ENCODE results near the gene DIP2B. TPM values are rescaled to one million over a fixed set of nuclear protein-coding genes. Genes with fewer than 3 reads are reported as not detected.

DIP2B gene
- total and polyA plus RNA-seq, 2 of the 13 experiments (the other 11 are each of a cell fraction or from before 2014, with no cell fraction given): 32.1 to 35.8 TPM

- peak overlapping the region; percentile 49 for H3K27ac ChIP-seq (ENCODE audit: extremely low read length, insufficient read depth, low read length)
- ChIA-PET CTCF (ENCODE audit: low intra/inter-chr PET ratio, low total read pairs) (no interaction called here), POLR2A (no interaction called here)
- no peaks in the 10 kb centered on the region for H4K20me1 ChIP-seq (ENCODE audit: insufficient read depth, low read length)
- intact Hi-C loops (cut with micrococcal nuclease; ENCODE audit: unreplicated experiment): no loop called here
- no peak overlapping the region for H3K9ac ChIP-seq (ENCODE audit: insufficient read depth, low read depth, low read length)
- H3K4me3 ChIP-seq (replicated peaks in 1 of 3; ENCODE audit: insufficient read depth in 1 of 3, low read depth in 2 of 3, low read length in 3 of 3): no peak overlapping the region
- H3K4me1 ChIP-seq (ENCODE audit: insufficient read depth, low read length): peaks cover 56% of the 10 kb centered on the region
- peak overlapping the region; percentile 36 for H3K4me2 ChIP-seq (ENCODE audit: low read depth, low read length)
- ATAC-seq (peak; percentile 71), FAIRE-seq (no peak), DNase-seq (ENCODE audit: low spot score) (peak; percentile 73)
- no peaks in the 10 kb centered on the region for H3K9me3 ChIP-seq (ENCODE audit: low read length)
- in situ Hi-C loops (cut with HindIII; ENCODE audit: extremely low pct_ligation_motif_present, low pct_unique_long_range_greater_than_20kb): no loop called here
- H3K27me3 ChIP-seq (ENCODE audit: control insufficient read depth in 1 of 2, insufficient read depth in 2 of 2, low read length in 2 of 2): no peaks in the 10 kb centered on the region
- 16% methylated on average over 5 of the region's 5 CpGs for WGBS (ENCODE audit: low lambda C conversion rate)
- H2AFZ ChIP-seq (ENCODE audit: low read length): no peak overlapping the region
- peaks cover 11% of the 10 kb centered on the region for H3K79me2 ChIP-seq (ENCODE audit: insufficient read depth, low read length)
- peaks cover 3 to 5% of the 10 kb centered on the region in 2 experiments; a peak in 3 of 5 replicates for H3K36me3 ChIP-seq (replicated peaks in 1 of 2; ENCODE audit: control insufficient read depth in 1 of 2, insufficient read depth in 2 of 2, low read length in 2 of 2)
- BruUV-seq (replicated peaks): no TSS peak
- TF ChIP-seq HNF4A (CRISPR knock-in tag; IDR thresholded peaks at IDR 0.05) (peak; percentile 68), ZNF580 (CRISPR knock-in tag; IDR thresholded peaks at IDR 0.05; ENCODE audit: borderline replicate concordance, low read depth) (no peak), PITX1 (CRISPR knock-in tag; IDR thresholded peaks at IDR 0.05) (0 out of 2 replicates have a peak, but pooled peaks have one; percentile 33), TCF7L2 (IDR thresholded peaks at IDR 0.05; ENCODE audit: low read depth, low read length) (peak; percentile 90), SOX5 (CRISPR knock-in tag; IDR thresholded peaks at IDR 0.05; ENCODE audit: borderline replicate concordance) (peak; percentile 28; the same call in 1 of the 2 replicates), SALL1 (CRISPR knock-in tag; IDR thresholded peaks at IDR 0.05) (peak; percentile 64; the same call in 1 of the 2 replicates), TCF7 (IDR thresholded peaks at IDR 0.05; ENCODE audit: low read depth) (peak; percentile 76), SOX6 (IDR thresholded peaks at IDR 0.05) (no peak), SOX6 (CRISPR knock-in tag; IDR thresholded peaks at IDR 0.05) (peak; percentile 73), NCOA2 (CRISPR knock-in tag; IDR thresholded peaks at IDR 0.05) (peak; percentile 42), ZNF777 (CRISPR knock-in tag; IDR thresholded peaks at IDR 0.05) (no peak), SOX13 (IDR thresholded peaks at IDR 0.05) (no peak; the same call in 1 of the 2 replicates), SOX13 (CRISPR knock-in tag; conservative IDR thresholded peaks at IDR 0.05 in 1 of 2, IDR thresholded peaks at IDR 0.05 in 1 of 2) (peak in 1 of 2 experiments; percentile 55; a peak in 1 of 4 replicates), HNF4G (IDR thresholded peaks at IDR 0.05; ENCODE audit: borderline replicate concordance, low read depth, low read length) (0 out of 2 replicates have a peak, but pooled peaks have one; percentile 10), HNF4G (CRISPR knock-in tag; IDR thresholded peaks at IDR 0.05; ENCODE audit: borderline replicate concordance, low read depth) (no peak), ZNF609 (CRISPR knock-in tag; IDR thresholded peaks at IDR 0.05; ENCODE audit: borderline replicate concordance) (peak; percentile 79), HMGA1 (CRISPR knock-in tag; conservative IDR thresholded peaks at IDR 0.05) (no peak), FOXA1 (IDR thresholded peaks at IDR 0.05) (no peak), FOXA1 (CRISPR knock-in tag; IDR thresholded peaks at IDR 0.05) (peak; percentile 41; the same call in 1 of the 2 replicates), NCOR1 (IDR thresholded peaks at IDR 0.05; ENCODE audit: borderline replicate concordance, low read length) (peak; percentile 67; the same call in 1 of the 2 replicates), ZNF619 (CRISPR knock-in tag; IDR thresholded peaks at IDR 0.05) (no peak)
Measured at GRCh38 chr12:50655374-50655921, 150.7 kb downstream of the DIP2B start.
